GM12878 (cell line): ENCODE measurements around the gene RAD21L1. TPM values are rescaled to one million over a fixed set of nuclear protein-coding genes. Genes with fewer than 3 reads are reported as not detected.

Source experiments
- ATAC-seq: fragments of 200-7000 bp; cut with Tn5 transposase; 3 replicates; pipeline ENCODE4 v1.9.1; 2020; ENCODE audit warnings: mild to moderate bottlenecking, moderate library complexity
- BruUV-seq: library from RNA; stranded (reverse); fragments of 400-500 nt; replicated peaks from 2 replicates; lab custom pipeline; 2021; lab: Mats Ljungman, UMichigan
- CTCF ChIA-PET: fragments of 300-600 bp; sonication (Branson Sonifier 250); formaldehyde crosslinking; extraction: SDS; loops from one replicate; lab custom pipeline; 2021; ENCODE audit warnings: inconsistent platforms; lab: Yijun Ruan, JAX
- POLR2A ChIA-PET: fragments of 350-600 bp; formaldehyde crosslinking; extraction: SDS; loops from one replicate; lab custom pipeline; 2021; ENCODE audit warnings: inconsistent platforms; lab: Charles Lee
- RAD21 ChIA-PET: fragments of 300-600 bp; sonication (Branson Sonifier 250); formaldehyde crosslinking; loops from one replicate; lab custom pipeline; 2023; ENCODE audit warnings: antibody characterized with exemption; ENCODE audit not compliant: unreplicated experiment; lab: Charles Lee
- SMC1A ChIA-PET: fragments of 300-600 bp; sonication (Branson Sonifier 250); formaldehyde crosslinking; loops from one replicate; lab custom pipeline; 2023; ENCODE audit not compliant: unreplicated experiment, uncharacterized antibody; lab: Charles Lee
- DNase-seq: peaks from one replicate; pipeline ENCODE4 v3.0.0-alpha.2; 2011; ENCODE audit warnings: low read depth, low spot score
- FAIRE-seq: peaks from 3 replicates; lab custom pipeline; 2011; peaks lifted over from hg19 to GRCh38; lab: Jason Lieb, UNC
- H2AFZ ChIP-seq: 2 replicates; pipeline ENCODE4 v1.6.0; 2011; ENCODE audit warnings: low read depth, low read length, control low read depth; ENCODE audit not compliant: control insufficient read depth
- H3K27ac ChIP-seq: 2 replicates; pipeline ENCODE4 v1.5.1; 2011; ENCODE audit warnings: control low read depth; ENCODE audit not compliant: control insufficient read depth, insufficient read depth
- H3K27me3 ChIP-seq, 2 experiments: replicated peaks in 1 of 2; 2 replicates each; pipeline versions ENCODE4 v1.6.0 to v1.6.1; 2011; ENCODE audit warnings: low read length in 1 of 2; ENCODE audit not compliant: control insufficient read depth in 2 of 2, insufficient read depth in 2 of 2
- H3K36me3 ChIP-seq, 2 experiments: 2 replicates each; pipeline ENCODE4 v1.5.1; 2011; ENCODE audit warnings: low read length in 1 of 2; ENCODE audit not compliant: control insufficient read depth in 2 of 2, insufficient read depth in 2 of 2
- H3K4me1 ChIP-seq: 2 replicates; pipeline ENCODE4 v1.6.1; 2011; ENCODE audit warnings: mild to moderate bottlenecking, low read length, moderate library complexity, mixed read lengths; ENCODE audit not compliant: control insufficient read depth, insufficient read depth
- H3K4me2 ChIP-seq: 2 replicates; pipeline ENCODE4 v1.6.0; 2011; ENCODE audit warnings: control low read depth; ENCODE audit not compliant: control insufficient read depth, insufficient read depth
- H3K4me3 ChIP-seq: fragments of 200-600 bp; sonication (generic); 2 replicates; pipeline ENCODE4 v1.5.1; 2016
- H3K79me2 ChIP-seq: 2 replicates; pipeline ENCODE4 v1.6.0; 2011; ENCODE audit warnings: low read length; ENCODE audit not compliant: control insufficient read depth, insufficient read depth
- H3K9ac ChIP-seq: 2 replicates; pipeline ENCODE4 v1.8.0; 2011; ENCODE audit warnings: low read length, control low read depth, mixed read lengths; ENCODE audit not compliant: control insufficient read depth, insufficient read depth
- H3K9me3 ChIP-seq: replicated peaks from 3 replicates; pipeline ENCODE4 v1.5.1; 2011; ENCODE audit warnings: mild to moderate bottlenecking, low read length; ENCODE audit not compliant: control insufficient read depth, insufficient read depth
- H4K20me1 ChIP-seq: 2 replicates; pipeline ENCODE4 v1.6.0; 2011; ENCODE audit not compliant: control insufficient read depth, insufficient read depth
- CBFB ChIP-seq: IDR thresholded peaks from 2 replicates; pipeline ENCODE4 v1.6.1; 2016; ENCODE audit warnings: antibody characterized with exemption, low read depth
- CHD4 ChIP-seq: fragments of 200-600 bp; sonication (generic); IDR thresholded peaks from 2 replicates; pipeline ENCODE4 v1.6.1; 2016; ENCODE audit warnings: mild to moderate bottlenecking
- EGR1 ChIP-seq, 2 experiments: IDR thresholded peaks; 1 replicate in 1 of 2; 2 replicates in 1 of 2; pipeline ENCODE4 v1.6.1; 2011 to 2012; ENCODE audit warnings: low read depth in 2 of 2, low read length in 2 of 2, borderline replicate concordance in 1 of 2, mild to moderate bottlenecking in 1 of 2, moderate library complexity in 1 of 2
- HDAC2 ChIP-seq: fragments of 200-600 bp; sonication (generic); IDR thresholded peaks from 2 replicates; pipeline ENCODE4 v1.6.1; 2017
- HDAC6 ChIP-seq: fragments of 200-600 bp; sonication (generic); IDR thresholded peaks from one replicate; pipeline ENCODE4 v1.8.0; 2017; ENCODE audit warnings: antibody characterized with exemption; ENCODE audit not compliant: unreplicated experiment
- IRF4 ChIP-seq: IDR thresholded peaks from 2 replicates; pipeline ENCODE4 v1.6.1; 2011; ENCODE audit warnings: low read depth, low read length
- MTA2 ChIP-seq: fragments of 450-650 bp; IDR thresholded peaks from 2 replicates; pipeline ENCODE4 v1.6.1; 2016; ENCODE audit warnings: low read depth, mild to moderate bottlenecking, moderate library complexity
- NFIC ChIP-seq: IDR thresholded peaks from 2 replicates; pipeline ENCODE4 v1.6.1; 2012; ENCODE audit warnings: low read depth, mild to moderate bottlenecking, inconsistent platforms, low read length, moderate library complexity
- POLR2A ChIP-seq: IDR thresholded peaks from 2 replicates; pipeline ENCODE4 v1.6.1; 2011; ENCODE audit warnings: low read depth, mild to moderate bottlenecking, low read length
- RUNX3 ChIP-seq: IDR thresholded peaks from 2 replicates; pipeline ENCODE4 v1.6.1; 2012; ENCODE audit warnings: low read length, inconsistent platforms
- SIN3A ChIP-seq: IDR thresholded peaks from 2 replicates; pipeline ENCODE4 v1.6.1; 2012; ENCODE audit warnings: low read depth, low read length, improper control_type of control experiment
- SMAD1 ChIP-seq: fragments of 450-650 bp; IDR thresholded peaks from 2 replicates; pipeline ENCODE4 v1.6.1; 2018; ENCODE audit warnings: mild to moderate bottlenecking, low read depth; ENCODE audit not compliant: partially characterized antibody
- ZNF217 ChIP-seq: fragments of 450-650 bp; IDR thresholded peaks from 2 replicates; pipeline ENCODE4 v1.6.1; 2017; ENCODE audit warnings: antibody characterized with exemption, mild to moderate bottlenecking
- ZNF622 ChIP-seq: fragments of 450-650 bp; IDR thresholded peaks from 2 replicates; pipeline ENCODE4 v1.6.1; 2017; ENCODE audit warnings: mild to moderate bottlenecking, inconsistent platforms
- WGBS: methylation state at CpG from one replicate; pipeline ENCODE4 v1.1.6; 2016; ENCODE audit warnings: low lambda C conversion rate; ENCODE audit not compliant: insufficient replicate concordance, insufficient coverage; ENCODE audit errors: missing lambda C conversion rate; 5-methylcytosine and 5-hydroxymethylcytosine counted together
- in situ Hi-C: fragments of 300-500 bp; cut with MboI; formaldehyde crosslinking; loops from 9 replicates; pipeline ENCODE4 v1.14.3; 2018; ENCODE audit warnings: mixed read lengths
- intact Hi-C: fragments of 100-400 bp; cut with micrococcal nuclease; formaldehyde crosslinking; loops from one replicate; pipeline ENCODE4 v1.14.2; 2022; ENCODE audit not compliant: unreplicated experiment
- polyA plus RNA-seq, 11 experiments: library from polyadenylated mRNA; depleted of rRNA in 4 of 11; unstranded in 6 of 11; stranded (reverse) in 5 of 11; fragments of >200 nt; fragmentation: Nextera tagmentation in 4 of 11; fragmentation: Illumina TruSeq in 1 of 11; extraction: Ambion mirVana in 4 of 11; extraction: Trizol in 1 of 11; gene quantifications; 1 replicate in 1 of 11; 2 replicates in 10 of 11; pipeline versions ENCODE4 v1.2.1 to v1.2.3, GENCODE V29; 2011 to 2016; ENCODE audit warnings: inconsistent platforms in 2 of 11, missing spikeins in 2 of 11, low read depth in 1 of 11
- total RNA-seq, 4 experiments: library from RNA; depleted of rRNA in 3 of 4; stranded (reverse); fragments of >200 nt in 3 of 4; fragmentation: Illumina TruSeq in 1 of 4; extraction: Trizol in 1 of 4; gene quantifications; 2 replicates each; pipeline versions ENCODE4 v1.2.1 to v1.2.3, GENCODE V29; 2013 to 2021
- TF ChIP-seq, protein P1 (sequence below): IDR thresholded peaks from 2 replicates; pipeline ENCODE4 v1.6.1; 2011; ENCODE audit warnings: low read depth, low read length, improper control_type of control experiment, borderline replicate concordance
- TF ChIP-seq, protein P2 (sequence below), 3 experiments: IDR thresholded peaks in 2 of 3; conservative IDR thresholded peaks in 1 of 3; 2 replicates each; pipeline ENCODE4 v1.5.1; 2011; ENCODE audit warnings: low read depth in 3 of 3, low read length in 3 of 3, mild to moderate bottlenecking in 3 of 3, control low read depth in 2 of 3, moderate library complexity in 2 of 3, inconsistent platforms in 1 of 3, mixed read lengths in 1 of 3; ENCODE audit not compliant: control insufficient read depth in 2 of 3, insufficient read depth in 1 of 3; ENCODE audit errors: extremely low read depth in 1 of 3

The RAD21L1 gene
- total and polyA plus RNA-seq, 10 of the 15 experiments (the other 5 are each of a cell fraction or from before 2014, with no cell fraction given) = not detected

DNA sequence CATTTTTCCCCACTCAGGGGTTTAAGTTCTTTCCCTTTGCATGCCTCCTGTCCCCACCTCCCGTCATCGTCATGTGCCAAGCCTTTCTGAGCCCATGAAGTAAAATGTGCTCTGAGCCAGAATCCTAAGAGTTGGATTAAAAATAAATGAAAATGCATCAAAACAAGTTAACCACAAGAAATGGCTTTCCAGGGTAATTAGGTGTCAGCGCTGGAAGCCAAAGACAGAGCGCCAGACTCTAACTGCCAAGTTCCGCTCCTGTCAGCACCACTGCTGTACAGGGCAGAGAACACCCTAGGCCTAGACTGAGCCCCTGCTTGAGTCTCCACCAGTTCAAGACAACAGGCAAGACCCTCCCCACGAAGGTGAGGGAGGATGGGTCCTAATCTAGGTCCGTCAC lies 28.0 kb upstream of the RAD21L1 start:
- H3K36me3 ChIP-seq = no peaks in the 10 kb centered on the region
- POLR2A ChIA-PET = no interaction called here
- ATAC-seq = no peak
- no peak for DNase-seq
- RAD21 ChIA-PET = no interaction called here
- 62% methylated on average over 7 of the region's 7 CpGs for WGBS
- H3K4me1 ChIP-seq = no peaks in the 10 kb centered on the region
- H3K9me3 ChIP-seq = no peaks in the 10 kb centered on the region
- H3K79me2 ChIP-seq = no peaks in the 10 kb centered on the region
- no peaks in the 10 kb centered on the region for H4K20me1 ChIP-seq
- intact Hi-C loops = no loop called here
- TF ChIP-seq MTA2 = no peak
- TF ChIP-seq CHD4 = no peak
- no peak for TF ChIP-seq EGR1 (IDR thresholded peaks at IDR 0.05; ENCODE audit: borderline replicate concordance in 1 of 2, low read depth in 2 of 2, low read length in 2 of 2)
- no peak for TF ChIP-seq NFIC
- no peak for TF ChIP-seq CBFB
- no peak for TF ChIP-seq HDAC2
- TF ChIP-seq, protein P1, sequence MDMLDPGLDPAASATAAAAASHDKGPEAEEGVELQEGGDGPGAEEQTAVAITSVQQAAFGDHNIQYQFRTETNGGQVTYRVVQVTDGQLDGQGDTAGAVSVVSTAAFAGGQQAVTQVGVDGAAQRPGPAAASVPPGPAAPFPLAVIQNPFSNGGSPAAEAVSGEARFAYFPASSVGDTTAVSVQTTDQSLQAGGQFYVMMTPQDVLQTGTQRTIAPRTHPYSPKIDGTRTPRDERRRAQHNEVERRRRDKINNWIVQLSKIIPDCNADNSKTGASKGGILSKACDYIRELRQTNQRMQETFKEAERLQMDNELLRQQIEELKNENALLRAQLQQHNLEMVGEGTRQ = no peak
- no peak for TF ChIP-seq ZNF217
- TF ChIP-seq HDAC6 = no peak
- no peak for TF ChIP-seq IRF4
- TF ChIP-seq SIN3A = no peak
- TF ChIP-seq ZNF622 = no peak
- TF ChIP-seq POLR2A = no peak
- TF ChIP-seq, protein P2, sequence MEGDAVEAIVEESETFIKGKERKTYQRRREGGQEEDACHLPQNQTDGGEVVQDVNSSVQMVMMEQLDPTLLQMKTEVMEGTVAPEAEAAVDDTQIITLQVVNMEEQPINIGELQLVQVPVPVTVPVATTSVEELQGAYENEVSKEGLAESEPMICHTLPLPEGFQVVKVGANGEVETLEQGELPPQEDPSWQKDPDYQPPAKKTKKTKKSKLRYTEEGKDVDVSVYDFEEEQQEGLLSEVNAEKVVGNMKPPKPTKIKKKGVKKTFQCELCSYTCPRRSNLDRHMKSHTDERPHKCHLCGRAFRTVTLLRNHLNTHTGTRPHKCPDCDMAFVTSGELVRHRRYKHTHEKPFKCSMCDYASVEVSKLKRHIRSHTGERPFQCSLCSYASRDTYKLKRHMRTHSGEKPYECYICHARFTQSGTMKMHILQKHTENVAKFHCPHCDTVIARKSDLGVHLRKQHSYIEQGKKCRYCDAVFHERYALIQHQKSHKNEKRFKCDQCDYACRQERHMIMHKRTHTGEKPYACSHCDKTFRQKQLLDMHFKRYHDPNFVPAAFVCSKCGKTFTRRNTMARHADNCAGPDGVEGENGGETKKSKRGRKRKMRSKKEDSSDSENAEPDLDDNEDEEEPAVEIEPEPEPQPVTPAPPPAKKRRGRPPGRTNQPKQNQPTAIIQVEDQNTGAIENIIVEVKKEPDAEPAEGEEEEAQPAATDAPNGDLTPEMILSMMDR (IDR thresholded peaks at IDR 0.05 in 2 of 3, conservative IDR thresholded peaks at IDR 0.05 in 1 of 3; ENCODE audit: control insufficient read depth in 2 of 3, extremely low read depth in 1 of 3, insufficient read depth in 1 of 3, low read depth in 3 of 3, low read length in 3 of 3) = no peak
- no peak for TF ChIP-seq SMAD1
- no peak for TF ChIP-seq RUNX3
- H3K27ac ChIP-seq = no peak overlapping the region
- no peaks in the 10 kb centered on the region; a peak in 2 of 4 replicates for H3K27me3 ChIP-seq
- no peak overlapping the region for H3K9ac ChIP-seq
- H3K4me3 ChIP-seq = no peak overlapping the region
- BruUV-seq = no TSS peak
- H2AFZ ChIP-seq = no peak overlapping the region
- FAIRE-seq = no peak
- SMC1A ChIA-PET = no interaction called here
- no peak overlapping the region for H3K4me2 ChIP-seq
- in situ Hi-C loops = no loop called here
- CTCF ChIA-PET = no interaction called here
